Uterus (tissue), 4 donors: ENCODE results near the gene TNK1. TPM values are rescaled to one million over a fixed set of nuclear protein-coding genes. Genes with fewer than 3 reads are reported as not detected.

ENCODE experiments used
- DNase-seq, 2 donors: peaks; one replicate each; pipeline ENCODE4 v3.0.0-alpha.2; 2019 to 2020
- H3K27ac ChIP-seq, 2 donors: fragments of 200-600 bp; sonication (generic); 1 replicate in 1 of 2; 2 replicates in 1 of 2; pipeline ENCODE4 v1.5.1; 2016 to 2018
- H3K27me3 ChIP-seq, 2 donors: fragments of 200-600 bp; sonication (generic); one replicate each; pipeline ENCODE4 v1.5.1; 2018 to 2019; ENCODE audit warnings: control low read depth in 1 of 2
- H3K36me3 ChIP-seq, 2 donors: fragments of 200-600 bp; sonication (generic); one replicate each; pipeline ENCODE4 v1.5.1; 2019; ENCODE audit warnings: control low read depth in 1 of 2
- H3K4me1 ChIP-seq, 2 donors: fragments of 200-600 bp; sonication (generic); one replicate each; pipeline ENCODE4 v1.5.1; 2018 to 2019; ENCODE audit warnings: control low read depth in 1 of 2
- H3K4me3 ChIP-seq, 2 donors: fragments of 200-600 bp; sonication (generic); 1 replicate in 1 of 2; 2 replicates in 1 of 2; pipeline ENCODE4 v1.5.1; 2018 to 2019; ENCODE audit warnings: mild to moderate bottlenecking in 1 of 2
- H3K9me3 ChIP-seq, 2 donors: fragments of 200-600 bp; sonication (generic); one replicate each; pipeline ENCODE4 v1.5.1; 2019; ENCODE audit warnings: control low read depth in 1 of 2
- POLR2A ChIP-seq, 2 donors: fragments of 450-650 bp; IDR thresholded peaks; one replicate each; pipeline ENCODE4 v1.6.1; 2016; ENCODE audit warnings: antibody characterized with exemption in 2 of 2, mild to moderate bottlenecking in 1 of 2, moderate library complexity in 1 of 2
- intact Hi-C: fragments of 100-400 bp; cut with DNase I; formaldehyde crosslinking; loops from one replicate; pipeline ENCODE4 v1.15.1; 2023; ENCODE audit warnings: low total_unique reads
- total RNA-seq, 4 donors: library from RNA; depleted of rRNA in 3 of 4; stranded (reverse); fragments of >200 nt in 3 of 4; gene quantifications; one replicate each; pipeline versions ENCODE4 v1.1.0 to v1.2.4, GENCODE V29; 2014 to 2023
- TF ChIP-seq, protein P1 (sequence below), 4 experiments: fragments of 200-600 bp in 2 of 4; fragments of 450-650 bp in 2 of 4; sonication (generic) in 2 of 4; IDR thresholded peaks; one replicate each; pipeline ENCODE4 v1.5.1; 2016 to 2019; ENCODE audit warnings: antibody characterized with exemption in 4 of 4, mild to moderate bottlenecking in 2 of 4, moderate library complexity in 1 of 4
- donor health status: DM: yes; HTN: yes; CAD: no.

Gene TNK1
- total RNA-seq, 4 donors from 2014 or later, result 0.26 to 9.2 (median 1.8) TPM

- H3K36me3 ChIP-seq, result no peaks in the 10 kb centered on the region
- no peak for DNase-seq
- no peak overlapping the region for H3K27ac ChIP-seq
- H3K9me3 ChIP-seq, result no peaks in the 10 kb centered on the region
- TF ChIP-seq, protein P1, sequence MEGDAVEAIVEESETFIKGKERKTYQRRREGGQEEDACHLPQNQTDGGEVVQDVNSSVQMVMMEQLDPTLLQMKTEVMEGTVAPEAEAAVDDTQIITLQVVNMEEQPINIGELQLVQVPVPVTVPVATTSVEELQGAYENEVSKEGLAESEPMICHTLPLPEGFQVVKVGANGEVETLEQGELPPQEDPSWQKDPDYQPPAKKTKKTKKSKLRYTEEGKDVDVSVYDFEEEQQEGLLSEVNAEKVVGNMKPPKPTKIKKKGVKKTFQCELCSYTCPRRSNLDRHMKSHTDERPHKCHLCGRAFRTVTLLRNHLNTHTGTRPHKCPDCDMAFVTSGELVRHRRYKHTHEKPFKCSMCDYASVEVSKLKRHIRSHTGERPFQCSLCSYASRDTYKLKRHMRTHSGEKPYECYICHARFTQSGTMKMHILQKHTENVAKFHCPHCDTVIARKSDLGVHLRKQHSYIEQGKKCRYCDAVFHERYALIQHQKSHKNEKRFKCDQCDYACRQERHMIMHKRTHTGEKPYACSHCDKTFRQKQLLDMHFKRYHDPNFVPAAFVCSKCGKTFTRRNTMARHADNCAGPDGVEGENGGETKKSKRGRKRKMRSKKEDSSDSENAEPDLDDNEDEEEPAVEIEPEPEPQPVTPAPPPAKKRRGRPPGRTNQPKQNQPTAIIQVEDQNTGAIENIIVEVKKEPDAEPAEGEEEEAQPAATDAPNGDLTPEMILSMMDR (IDR thresholded peaks at IDR 0.05), result no peak
- no peak for TF ChIP-seq POLR2A (IDR thresholded peaks at IDR 0.05)
- H3K4me1 ChIP-seq, result no peaks in the 10 kb centered on the region
- H3K4me3 ChIP-seq, result no peak overlapping the region
- intact Hi-C loops, result no loop called here
- no peaks in the 10 kb centered on the region for H3K27me3 ChIP-seq
Observed at GRCh38 chr17:7417056-7417655, 36.3 kb downstream of the TNK1 start.

DNA sequence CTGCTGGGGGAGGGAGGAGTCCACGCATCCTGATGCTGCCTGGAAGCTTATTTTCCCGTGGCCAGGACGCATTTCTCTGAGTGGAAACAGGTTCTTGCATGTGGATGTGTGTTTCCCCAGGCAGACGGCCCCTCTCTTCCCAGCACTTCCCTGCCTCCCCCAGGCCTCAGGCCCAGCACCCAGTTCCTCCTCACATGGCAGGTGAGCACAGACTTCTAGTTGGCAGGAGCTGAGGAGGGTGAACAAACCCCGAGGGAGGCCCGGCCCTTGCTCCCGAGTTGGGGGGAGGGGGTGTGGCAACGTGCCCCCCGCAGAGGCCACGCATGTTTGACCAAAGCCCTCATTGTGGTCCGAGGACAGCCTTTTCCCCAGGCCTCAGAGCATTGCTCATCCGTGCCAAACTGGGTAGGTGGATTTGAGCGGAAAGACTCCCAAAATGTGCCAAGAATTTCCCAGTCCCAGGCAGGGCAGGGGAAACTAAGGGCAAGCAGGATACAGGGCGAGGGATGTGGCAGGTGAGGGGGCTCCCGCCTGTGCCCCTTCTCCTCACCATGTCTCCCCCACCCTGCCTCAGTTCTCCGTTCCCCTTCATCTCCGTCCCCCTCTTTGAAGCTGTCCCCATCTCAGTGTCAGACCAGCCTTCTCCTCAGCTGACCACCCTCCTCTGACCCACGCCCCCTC is 37.7 kb downstream of the TNK1 start:
- intact Hi-C loops, result no loop called here
- no peak overlapping the region for H3K27ac ChIP-seq

DNA sequence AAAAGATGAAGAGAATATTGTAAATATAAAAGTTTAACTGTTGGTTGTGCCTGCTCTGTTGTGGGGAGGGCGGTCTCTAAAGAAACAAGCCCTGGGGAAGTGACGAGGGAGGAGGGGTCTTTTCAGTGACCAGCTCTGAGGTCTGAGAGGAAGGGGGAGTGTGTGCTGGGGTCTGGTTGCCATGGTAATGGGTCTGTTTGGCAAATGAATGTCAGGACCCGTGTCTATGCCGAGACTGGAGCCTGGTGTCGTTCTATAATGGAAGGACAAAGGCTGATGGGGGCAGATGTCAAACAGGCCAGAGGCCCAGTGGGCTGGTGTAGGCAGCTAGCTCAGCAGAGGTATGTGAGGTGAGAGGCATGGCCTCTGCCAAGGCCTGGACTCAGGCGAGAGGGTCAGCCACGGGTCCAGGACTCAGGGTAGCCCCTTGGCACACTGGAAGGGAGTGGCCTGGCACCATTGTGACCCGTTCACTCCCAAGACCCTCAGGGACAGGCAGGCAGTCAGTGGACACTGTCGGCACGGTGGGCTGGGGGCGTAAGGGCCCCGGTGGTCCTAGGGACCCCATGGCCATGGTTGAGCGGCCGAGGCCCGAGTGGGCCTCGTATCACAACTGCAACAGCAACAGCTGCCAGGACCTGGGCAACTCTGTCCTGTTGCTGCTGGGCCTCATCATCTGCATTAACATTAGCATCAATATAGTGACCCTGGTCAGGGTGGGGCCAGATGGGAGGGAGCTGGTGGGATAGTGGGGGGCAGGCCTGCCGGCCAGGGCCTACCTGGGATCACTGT is 39.1 kb downstream of the TNK1 start, which contains the start of gene SPEM1:
SPEM1 (plus strand) TSS at position 506 of the 792 bp plus-strand sequence; CDS start at position 567, 61 bp downstream.
- H3K27ac ChIP-seq, result no peak within 1 kb of the TSS
- no peaks in the 10 kb centered on the region for H3K27me3 ChIP-seq
- no peak for DNase-seq
- H3K4me1 ChIP-seq, result no peaks in the 10 kb centered on the region
- no peaks in the 10 kb centered on the region for H3K36me3 ChIP-seq
- no peak within 1 kb of the TSS for H3K4me3 ChIP-seq
- intact Hi-C loops, result no loop called here
- H3K9me3 ChIP-seq, result no peaks in the 10 kb centered on the region
- TF ChIP-seq, protein P1 (IDR thresholded peaks at IDR 0.05), result no peak
- no peak for TF ChIP-seq POLR2A (IDR thresholded peaks at IDR 0.05)

More for the DNA sequence above, 37.7 kb downstream of the TNK1 start:
- no peak for DNase-seq
- no peaks in the 10 kb centered on the region for H3K27me3 ChIP-seq
- no peak overlapping the region for H3K4me3 ChIP-seq
- H3K9me3 ChIP-seq, result no peaks in the 10 kb centered on the region
- H3K36me3 ChIP-seq, result no peaks in the 10 kb centered on the region
- TF ChIP-seq, protein P1 (IDR thresholded peaks at IDR 0.05), result no peak
- TF ChIP-seq POLR2A (IDR thresholded peaks at IDR 0.05), result no peak
- no peaks in the 10 kb centered on the region for H3K4me1 ChIP-seq

GRCh38 chr17:7421186-7421585 is 40.3 kb downstream of the TNK1 start:
- no peaks in the 10 kb centered on the region for H3K4me1 ChIP-seq
- no peak overlapping the region for H3K27ac ChIP-seq
- H3K4me3 ChIP-seq, result no peak overlapping the region
- no peaks in the 10 kb centered on the region for H3K9me3 ChIP-seq
- intact Hi-C loops, result no loop called here
- DNase-seq, result no peak
- TF ChIP-seq, protein P1 (IDR thresholded peaks at IDR 0.05), result no peak
- no peak for TF ChIP-seq POLR2A (IDR thresholded peaks at IDR 0.05)
- H3K36me3 ChIP-seq, result no peaks in the 10 kb centered on the region
- no peaks in the 10 kb centered on the region for H3K27me3 ChIP-seq

- Histone ChIP-seq H3K4me1 (no peaks in the 10 kb centered on the region), H3K36me3 (no peaks in the 10 kb centered on the region), H3K27ac (no peak overlapping the region), H3K9me3 (no peaks in the 10 kb centered on the region), H3K27me3 (no peaks in the 10 kb centered on the region), H3K4me3 (no peak overlapping the region)
- DNase-seq, result no peak
- TF ChIP-seq, protein P1 (IDR thresholded peaks at IDR 0.05), result no peak
- TF ChIP-seq POLR2A (IDR thresholded peaks at IDR 0.05), result no peak
- intact Hi-C loops, result no loop called here
Observed at GRCh38 chr17:7423679-7424078, 42.8 kb downstream of the TNK1 start.
